Ovary (tissue), 3 donors: Measurements from ENCODE around the gene OR51A7.

Experiments
- EP300 ChIP-seq: sonication (generic); formaldehyde crosslinking; IDR thresholded peaks from one replicate; pipeline ENCODE4 v1.6.1; 2017; ENCODE audit warnings: antibody characterized with exemption
- POLR2A ChIP-seq: fragments of 450-650 bp; IDR thresholded peaks from one replicate; pipeline ENCODE4 v1.6.1; 2017; ENCODE audit warnings: antibody characterized with exemption, mild to moderate bottlenecking, moderate library complexity
- TF ChIP-seq, protein P1 (sequence below), 3 donors: fragments of 450-650 bp in 2 of 3; fragments of 200-600 bp in 1 of 3; IDR thresholded peaks; one replicate each; pipeline versions ENCODE4 v1.5.1 to v1.8.0; 2016 to 2022; ENCODE audit warnings: antibody characterized with exemption in 3 of 3, mild to moderate bottlenecking in 1 of 3
- donor health status: DM: no; HTN: no; CAD: no.

DNA sequence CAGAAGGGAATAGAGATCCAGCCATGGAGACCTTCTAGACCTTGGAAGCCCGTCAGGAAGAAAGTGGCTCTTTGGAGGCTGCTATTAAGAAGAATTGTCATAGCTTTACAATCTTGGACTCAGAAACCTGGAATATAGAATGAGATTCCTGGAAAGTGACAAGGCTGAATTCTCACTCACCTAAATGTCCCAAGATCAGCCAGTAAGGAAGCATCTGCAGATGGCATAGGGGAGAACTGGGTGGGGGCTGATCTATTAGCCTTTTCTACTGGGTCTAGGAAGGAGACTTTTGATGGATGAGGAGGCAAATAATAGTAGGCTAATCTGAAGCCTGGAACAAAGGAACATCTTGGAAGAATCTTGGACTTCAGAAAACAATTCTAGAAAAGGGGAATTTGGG is 20.7 kb downstream of the OR51A7 start, which contains the start of gene OR51G1:
- TF ChIP-seq, protein P1, sequence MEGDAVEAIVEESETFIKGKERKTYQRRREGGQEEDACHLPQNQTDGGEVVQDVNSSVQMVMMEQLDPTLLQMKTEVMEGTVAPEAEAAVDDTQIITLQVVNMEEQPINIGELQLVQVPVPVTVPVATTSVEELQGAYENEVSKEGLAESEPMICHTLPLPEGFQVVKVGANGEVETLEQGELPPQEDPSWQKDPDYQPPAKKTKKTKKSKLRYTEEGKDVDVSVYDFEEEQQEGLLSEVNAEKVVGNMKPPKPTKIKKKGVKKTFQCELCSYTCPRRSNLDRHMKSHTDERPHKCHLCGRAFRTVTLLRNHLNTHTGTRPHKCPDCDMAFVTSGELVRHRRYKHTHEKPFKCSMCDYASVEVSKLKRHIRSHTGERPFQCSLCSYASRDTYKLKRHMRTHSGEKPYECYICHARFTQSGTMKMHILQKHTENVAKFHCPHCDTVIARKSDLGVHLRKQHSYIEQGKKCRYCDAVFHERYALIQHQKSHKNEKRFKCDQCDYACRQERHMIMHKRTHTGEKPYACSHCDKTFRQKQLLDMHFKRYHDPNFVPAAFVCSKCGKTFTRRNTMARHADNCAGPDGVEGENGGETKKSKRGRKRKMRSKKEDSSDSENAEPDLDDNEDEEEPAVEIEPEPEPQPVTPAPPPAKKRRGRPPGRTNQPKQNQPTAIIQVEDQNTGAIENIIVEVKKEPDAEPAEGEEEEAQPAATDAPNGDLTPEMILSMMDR (IDR thresholded peaks at IDR 0.05): no peak
- TF ChIP-seq EP300: no peak
- TF ChIP-seq POLR2A: no peak
